Loucy (cell line): ENCODE results near the gene RAB38.

ENCODE experiments used
- CTCF ChIP-seq: fragments of 200-600 bp; sonication (generic); conservative IDR thresholded peaks from 2 replicates; pipeline ENCODE4 v1.5.1; 2014; ENCODE audit warnings: mild to moderate bottlenecking, antibody characterized with exemption, low read length
- EZH2phosphoT487 ChIP-seq: fragments of 200-600 bp; IDR thresholded peaks from 2 replicates; pipeline ENCODE4 v1.6.1; 2018; ENCODE audit warnings: antibody characterized with exemption, mild to moderate bottlenecking, moderate library complexity, borderline replicate concordance

DNA sequence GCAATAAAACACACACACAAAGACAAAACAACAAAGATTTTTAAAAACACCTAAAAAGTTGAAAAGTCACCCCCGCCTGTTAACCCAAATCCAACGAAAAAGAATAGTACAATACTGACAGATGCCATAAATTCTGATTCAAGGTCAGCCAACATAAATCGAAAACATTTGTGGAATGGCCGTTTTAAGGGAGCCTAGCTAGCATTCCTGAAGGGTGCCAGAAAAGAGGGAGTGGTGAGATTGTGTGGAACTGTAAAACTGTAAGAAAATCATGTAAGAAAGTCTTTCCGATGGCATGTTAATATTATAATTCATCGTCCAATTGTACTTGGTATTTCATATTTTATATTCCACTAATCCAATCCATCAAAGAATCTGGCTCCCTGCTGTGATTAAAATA, 75.1 kb downstream of the RAB38 start:
- TF ChIP-seq CTCF (no peak), EZH2phosphoT487 (no peak)
